ENCODE data around the gene ZNRF4.

The ZNRF4 gene

DNA sequence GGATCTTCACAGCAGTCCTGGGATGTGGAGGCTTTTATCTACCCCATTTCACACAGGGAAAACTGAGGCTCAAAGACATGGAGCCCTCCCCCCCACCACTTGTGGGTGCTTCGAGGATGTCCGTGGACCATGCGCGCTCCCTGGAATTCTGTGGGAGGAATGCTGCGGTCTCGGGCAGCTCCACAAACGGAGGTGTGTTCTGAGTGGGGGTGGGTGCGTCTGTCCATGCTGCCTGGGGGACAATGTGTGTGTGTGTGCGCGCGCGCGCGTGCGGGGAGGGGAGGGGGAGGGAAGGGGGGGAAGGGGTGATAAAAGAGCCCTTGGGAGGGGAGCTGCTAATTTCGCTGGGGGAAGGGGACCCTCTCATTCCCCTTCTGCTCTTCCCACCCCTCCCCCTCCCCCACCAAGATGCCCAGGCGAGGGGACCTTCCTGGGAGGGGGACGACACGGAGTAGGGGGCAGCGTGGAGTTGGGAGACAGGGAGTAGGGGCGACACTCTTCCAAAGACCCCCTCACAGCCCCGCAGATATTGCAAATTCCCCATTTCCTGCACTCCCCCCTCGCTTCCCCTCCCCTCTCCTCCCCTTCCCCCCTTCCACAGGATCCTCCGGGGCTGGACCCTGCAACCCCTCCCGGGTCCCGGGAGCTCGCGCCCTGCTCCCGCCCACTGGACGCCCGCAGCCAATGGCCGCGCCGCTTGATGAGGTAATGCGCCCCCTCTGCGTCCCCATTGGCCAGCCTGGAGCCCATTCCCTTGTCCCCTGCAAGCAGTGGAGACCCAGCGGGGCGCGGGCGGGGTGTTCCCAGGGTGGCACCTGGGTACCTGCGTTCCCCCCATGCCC is 18.9 kb upstream of the ZNRF4 start:
- H3K4me3 ChIP-seq (ENCODE audit: low read depth, low read length): peak overlapping the region; percentile 37
- no peaks in the 10 kb centered on the region for H3K4me1 ChIP-seq (ENCODE audit: control insufficient read depth, insufficient read depth, low read length)
- H3K36me3 ChIP-seq (ENCODE audit: control insufficient read depth in 2 of 2, insufficient read depth in 1 of 2, low read length in 2 of 2): no peaks in the 10 kb centered on the region
- ChIA-PET CTCF (no interaction called here), POLR2A (interaction anchor here (0.6 to 1.0 kb wide), 6 partner anchors 10 to 390 kb away, joined by 4 to 8 read pairs (median 6); partner anchors contain the start of genes LONP1 and ZNRF4)
- H3K27ac ChIP-seq (ENCODE audit: extremely low read depth, low read depth, low read length): no peak overlapping the region
- no peaks in the 10 kb centered on the region for H3K9me3 ChIP-seq (ENCODE audit: control insufficient read depth, insufficient read depth, low read depth, low read length)
- TF ChIP-seq ZNF843 (tag by site-specific recombination; IDR thresholded peaks at IDR 0.05) (no peak), SP2 (tag by site-specific recombination; IDR thresholded peaks at IDR 0.05) (peak; percentile 90), ZSCAN5A (tag by site-specific recombination; IDR thresholded peaks at IDR 0.05) (no peak), GLIS1 (tag by site-specific recombination; IDR thresholded peaks at IDR 0.05) (peak; percentile 78), SP3 (tag by site-specific recombination; IDR thresholded peaks at IDR 0.05) (peak; percentile 63), ZNF76 (tag by site-specific recombination; IDR thresholded peaks at IDR 0.05; ENCODE audit: borderline replicate concordance, low read depth) (0 out of 2 replicates have a peak, but pooled peaks have one; percentile 24), ZNF639 (tag by site-specific recombination; IDR thresholded peaks at IDR 0.05) (no peak), ZNF530 (tag by site-specific recombination; IDR thresholded peaks at IDR 0.05; ENCODE audit: low read depth) (no peak), ZNF548 (tag by site-specific recombination; IDR thresholded peaks at IDR 0.05) (no peak), ZFP37 (tag by site-specific recombination; IDR thresholded peaks at IDR 0.05) (no peak), ZIC2 (tag by site-specific recombination; IDR thresholded peaks at IDR 0.05) (peak; percentile 44; the same call in 1 of the 2 replicates), ZNF600 (tag by site-specific recombination; IDR thresholded peaks at IDR 0.05) (no peak), ZBTB20 (tag by site-specific recombination; IDR thresholded peaks at IDR 0.05) (peak; percentile 93), ZNF140 (tag by site-specific recombination; IDR thresholded peaks at IDR 0.05) (no peak), ZBTB10 (tag by site-specific recombination; IDR thresholded peaks at IDR 0.05) (peak; percentile 92), FEZF1 (tag by site-specific recombination; IDR thresholded peaks at IDR 0.05) (no peak)
- TF ChIP-seq, protein P1, sequence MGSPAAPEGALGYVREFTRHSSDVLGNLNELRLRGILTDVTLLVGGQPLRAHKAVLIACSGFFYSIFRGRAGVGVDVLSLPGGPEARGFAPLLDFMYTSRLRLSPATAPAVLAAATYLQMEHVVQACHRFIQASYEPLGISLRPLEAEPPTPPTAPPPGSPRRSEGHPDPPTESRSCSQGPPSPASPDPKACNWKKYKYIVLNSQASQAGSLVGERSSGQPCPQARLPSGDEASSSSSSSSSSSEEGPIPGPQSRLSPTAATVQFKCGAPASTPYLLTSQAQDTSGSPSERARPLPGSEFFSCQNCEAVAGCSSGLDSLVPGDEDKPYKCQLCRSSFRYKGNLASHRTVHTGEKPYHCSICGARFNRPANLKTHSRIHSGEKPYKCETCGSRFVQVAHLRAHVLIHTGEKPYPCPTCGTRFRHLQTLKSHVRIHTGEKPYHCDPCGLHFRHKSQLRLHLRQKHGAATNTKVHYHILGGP (tag by site-specific recombination; IDR thresholded peaks at IDR 0.05): no peak
- TF ChIP-seq, protein P2, sequence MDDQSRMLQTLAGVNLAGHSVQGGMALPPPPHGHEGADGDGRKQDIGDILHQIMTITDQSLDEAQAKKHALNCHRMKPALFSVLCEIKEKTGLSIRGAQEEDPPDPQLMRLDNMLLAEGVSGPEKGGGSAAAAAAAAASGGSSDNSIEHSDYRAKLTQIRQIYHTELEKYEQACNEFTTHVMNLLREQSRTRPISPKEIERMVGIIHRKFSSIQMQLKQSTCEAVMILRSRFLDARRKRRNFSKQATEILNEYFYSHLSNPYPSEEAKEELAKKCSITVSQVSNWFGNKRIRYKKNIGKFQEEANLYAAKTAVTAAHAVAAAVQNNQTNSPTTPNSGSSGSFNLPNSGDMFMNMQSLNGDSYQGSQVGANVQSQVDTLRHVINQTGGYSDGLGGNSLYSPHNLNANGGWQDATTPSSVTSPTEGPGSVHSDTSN (CRISPR knock-in tag; IDR thresholded peaks at IDR 0.05): no peak
- TF ChIP-seq, protein P3, sequence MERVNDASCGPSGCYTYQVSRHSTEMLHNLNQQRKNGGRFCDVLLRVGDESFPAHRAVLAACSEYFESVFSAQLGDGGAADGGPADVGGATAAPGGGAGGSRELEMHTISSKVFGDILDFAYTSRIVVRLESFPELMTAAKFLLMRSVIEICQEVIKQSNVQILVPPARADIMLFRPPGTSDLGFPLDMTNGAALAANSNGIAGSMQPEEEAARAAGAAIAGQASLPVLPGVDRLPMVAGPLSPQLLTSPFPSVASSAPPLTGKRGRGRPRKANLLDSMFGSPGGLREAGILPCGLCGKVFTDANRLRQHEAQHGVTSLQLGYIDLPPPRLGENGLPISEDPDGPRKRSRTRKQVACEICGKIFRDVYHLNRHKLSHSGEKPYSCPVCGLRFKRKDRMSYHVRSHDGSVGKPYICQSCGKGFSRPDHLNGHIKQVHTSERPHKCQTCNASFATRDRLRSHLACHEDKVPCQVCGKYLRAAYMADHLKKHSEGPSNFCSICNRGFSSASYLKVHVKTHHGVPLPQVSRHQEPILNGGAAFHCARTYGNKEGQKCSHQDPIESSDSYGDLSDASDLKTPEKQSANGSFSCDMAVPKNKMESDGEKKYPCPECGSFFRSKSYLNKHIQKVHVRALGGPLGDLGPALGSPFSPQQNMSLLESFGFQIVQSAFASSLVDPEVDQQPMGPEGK (tag by site-specific recombination; IDR thresholded peaks at IDR 0.05): peak; percentile 82
- TF ChIP-seq, protein P4, sequence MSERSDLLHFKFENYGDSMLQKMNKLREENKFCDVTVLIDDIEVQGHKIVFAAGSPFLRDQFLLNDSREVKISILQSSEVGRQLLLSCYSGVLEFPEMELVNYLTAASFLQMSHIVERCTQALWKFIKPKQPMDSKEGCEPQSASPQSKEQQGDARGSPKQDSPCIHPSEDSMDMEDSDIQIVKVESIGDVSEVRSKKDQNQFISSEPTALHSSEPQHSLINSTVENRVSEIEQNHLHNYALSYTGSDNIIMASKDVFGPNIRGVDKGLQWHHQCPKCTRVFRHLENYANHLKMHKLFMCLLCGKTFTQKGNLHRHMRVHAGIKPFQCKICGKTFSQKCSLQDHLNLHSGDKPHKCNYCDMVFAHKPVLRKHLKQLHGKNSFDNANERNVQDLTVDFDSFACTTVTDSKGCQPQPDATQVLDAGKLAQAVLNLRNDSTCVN (tag by site-specific recombination; optimal IDR thresholded peaks at IDR 0.05): peak; percentile 51
- TF ChIP-seq, protein P5, sequence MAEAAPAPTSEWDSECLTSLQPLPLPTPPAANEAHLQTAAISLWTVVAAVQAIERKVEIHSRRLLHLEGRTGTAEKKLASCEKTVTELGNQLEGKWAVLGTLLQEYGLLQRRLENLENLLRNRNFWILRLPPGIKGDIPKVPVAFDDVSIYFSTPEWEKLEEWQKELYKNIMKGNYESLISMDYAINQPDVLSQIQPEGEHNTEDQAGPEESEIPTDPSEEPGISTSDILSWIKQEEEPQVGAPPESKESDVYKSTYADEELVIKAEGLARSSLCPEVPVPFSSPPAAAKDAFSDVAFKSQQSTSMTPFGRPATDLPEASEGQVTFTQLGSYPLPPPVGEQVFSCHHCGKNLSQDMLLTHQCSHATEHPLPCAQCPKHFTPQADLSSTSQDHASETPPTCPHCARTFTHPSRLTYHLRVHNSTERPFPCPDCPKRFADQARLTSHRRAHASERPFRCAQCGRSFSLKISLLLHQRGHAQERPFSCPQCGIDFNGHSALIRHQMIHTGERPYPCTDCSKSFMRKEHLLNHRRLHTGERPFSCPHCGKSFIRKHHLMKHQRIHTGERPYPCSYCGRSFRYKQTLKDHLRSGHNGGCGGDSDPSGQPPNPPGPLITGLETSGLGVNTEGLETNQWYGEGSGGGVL (tag by site-specific recombination; IDR thresholded peaks at IDR 0.05): peak; percentile 76

Data from HEK293 (cell line).